Activated T-helper 1 cell treated with anti-CD3 and anti-CD28 coated beads, Interleukin-12 subunit alpha, Interleukin-12 subunit beta, Interleukin-2, Interleukin-4 antibody, amounts not matched to agents 30 ng/mL and 10 ng/mL and 1 ng/mL, durations not matched to agents 14 hours and 24 hours and 36 hours (primary cell): ENCODE results near the gene DKKL1. TPM values are rescaled to one million over a fixed set of nuclear protein-coding genes. Genes with fewer than 3 reads are reported as not detected.

ENCODE experiments used
- DNase-seq: peaks from one replicate; pipeline ENCODE4 v3.0.0; 2021; ENCODE audit warnings: low spot score
- H3K27ac Mint-ChIP-seq: one replicate; pipeline ENCODE4 v1.8.0; 2021; ENCODE audit warnings: mild to moderate bottlenecking, mixed read lengths
- H3K27me3 Mint-ChIP-seq: one replicate; pipeline ENCODE4 v1.8.0; 2022; ENCODE audit warnings: mild to moderate bottlenecking, moderate library complexity, mixed read lengths; ENCODE audit not compliant: insufficient read depth
- H3K36me3 Mint-ChIP-seq: one replicate; pipeline ENCODE4 v1.8.0; 2021; ENCODE audit warnings: low read depth, mixed read lengths
- H3K4me1 Mint-ChIP-seq: one replicate; pipeline ENCODE4 v1.8.0; 2021; ENCODE audit warnings: low read depth, mixed read lengths
- H3K4me3 Mint-ChIP-seq: one replicate; pipeline ENCODE4 v1.8.0; 2021; ENCODE audit warnings: mild to moderate bottlenecking, moderate library complexity, mixed read lengths
- H3K9me3 Mint-ChIP-seq: one replicate; pipeline ENCODE4 v1.8.0; 2021; ENCODE audit warnings: mixed read lengths
- intact Hi-C: fragments of 100-400 bp; cut with micrococcal nuclease; formaldehyde crosslinking; loops from one replicate; pipeline ENCODE4 v1.15.1; 2024
- total RNA-seq: library from RNA; stranded (reverse); gene quantifications from 2 replicates; pipeline ENCODE4 v1.2.3, GENCODE V29; 2022

DKKL1 gene
- total RNA-seq, 1 donor from 2014 or later, result not detected

- DNase-seq, result no peak
- Mint-ChIP-seq H3K9me3 (no peaks in the 10 kb centered on the region), H3K36me3 (peaks cover 1% of the 10 kb centered on the region), H3K27me3 (peaks cover 32% of the 10 kb centered on the region), H3K4me1 (peaks cover 14% of the 10 kb centered on the region), H3K27ac (no peak overlapping the region), H3K4me3 (no peak overlapping the region)
- intact Hi-C loops, result no loop called here
Observed at GRCh38 chr19:49415810-49416200, 52.1 kb downstream of the DKKL1 start.

- DNase-seq, result no peak
- H3K36me3 Mint-ChIP-seq, result peaks cover 3% of the 10 kb centered on the region
- peaks cover 13% of the 10 kb centered on the region for H3K4me1 Mint-ChIP-seq
- peaks cover 44% of the 10 kb centered on the region for H3K27me3 Mint-ChIP-seq
- H3K4me3 Mint-ChIP-seq, result no peak overlapping the region
- no peaks in the 10 kb centered on the region for H3K9me3 Mint-ChIP-seq
- no peak overlapping the region for H3K27ac Mint-ChIP-seq
- intact Hi-C loops, result no loop called here
Observed at GRCh38 chr19:49417088-49417487, 53.4 kb downstream of the DKKL1 start.

DNA sequence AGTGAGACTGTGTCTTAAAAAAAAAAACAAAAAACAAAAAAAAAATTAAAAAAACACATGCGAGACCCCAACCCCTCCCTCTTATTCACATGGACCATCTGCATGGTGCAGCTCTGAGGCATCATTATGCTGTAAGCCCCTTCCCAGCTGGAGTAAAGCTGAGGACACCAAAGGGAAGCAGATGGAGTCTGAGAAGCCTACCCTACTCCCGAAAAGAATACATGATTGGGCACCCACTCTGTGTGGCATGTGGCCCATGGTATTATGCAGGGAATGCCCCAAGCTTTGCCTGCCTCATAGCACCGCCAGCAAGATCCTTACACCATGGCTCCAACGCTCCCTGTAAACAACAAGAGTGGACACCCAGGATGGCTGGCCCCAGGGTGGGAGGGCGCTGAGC lies 54.8 kb downstream of the DKKL1 start:
- Mint-ChIP-seq H3K27me3 (peaks cover 51% of the 10 kb centered on the region), H3K9me3 (no peaks in the 10 kb centered on the region), H3K27ac (no peak overlapping the region), H3K4me1 (peaks cover 21% of the 10 kb centered on the region), H3K36me3 (peaks cover 3% of the 10 kb centered on the region), H3K4me3 (no peak overlapping the region)
- no peak for DNase-seq
- intact Hi-C loops, result no loop called here

DNA sequence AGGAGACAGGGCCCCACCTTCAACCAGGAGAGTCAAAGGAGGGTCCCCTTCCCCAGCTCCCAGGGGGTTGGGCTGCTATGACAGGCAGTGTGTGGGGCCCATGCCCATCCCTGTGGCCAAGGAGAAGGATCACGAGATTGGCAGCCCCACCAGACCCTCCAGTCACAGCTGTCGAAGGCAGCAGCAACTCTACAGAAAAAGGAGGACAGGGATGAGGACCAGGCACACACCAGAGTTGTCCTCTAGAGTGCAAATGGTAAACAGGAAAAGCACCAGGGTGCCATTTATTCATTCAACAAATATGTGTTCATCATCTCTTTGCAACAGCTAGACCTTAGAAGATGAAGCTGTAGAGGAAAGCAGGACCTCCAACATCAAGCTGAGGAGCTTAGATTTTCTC lies 55.5 kb downstream of the DKKL1 start:
- Mint-ChIP-seq H3K36me3 (peaks cover 3% of the 10 kb centered on the region), H3K27ac (no peak overlapping the region), H3K4me1 (peaks cover 27% of the 10 kb centered on the region), H3K4me3 (no peak overlapping the region), H3K9me3 (no peaks in the 10 kb centered on the region), H3K27me3 (peaks cover 58% of the 10 kb centered on the region)
- intact Hi-C loops, result no loop called here
- DNase-seq, result no peak

DNA sequence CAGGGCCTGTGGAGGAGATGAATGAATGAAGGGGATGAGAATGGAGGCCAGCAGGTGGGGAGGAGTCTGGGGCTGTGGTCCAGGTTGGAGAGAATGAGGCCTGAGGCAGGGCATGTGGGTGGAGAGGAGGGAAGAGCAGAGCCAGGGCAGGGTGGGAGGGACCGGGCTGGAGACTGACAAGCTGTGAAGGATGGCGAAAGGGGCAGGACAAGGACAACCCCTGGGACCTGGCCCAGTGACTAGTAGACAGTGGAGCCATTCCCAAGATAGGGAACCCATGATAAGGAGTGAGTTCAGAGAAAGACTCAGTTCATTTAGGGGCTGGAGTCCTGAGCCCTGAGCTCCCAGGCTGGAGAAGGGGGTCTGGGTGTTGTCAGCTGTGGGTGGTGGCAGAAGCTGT lies 56.5 kb downstream of the DKKL1 start:
- no peak for DNase-seq
- Mint-ChIP-seq H3K9me3 (no peaks in the 10 kb centered on the region), H3K27me3 (peaks cover 67% of the 10 kb centered on the region), H3K27ac (no peak overlapping the region), H3K4me1 (peaks cover 27% of the 10 kb centered on the region), H3K36me3 (peaks cover 3% of the 10 kb centered on the region), H3K4me3 (peak overlapping the region; percentile 52)
- intact Hi-C loops, result no loop called here

DNA sequence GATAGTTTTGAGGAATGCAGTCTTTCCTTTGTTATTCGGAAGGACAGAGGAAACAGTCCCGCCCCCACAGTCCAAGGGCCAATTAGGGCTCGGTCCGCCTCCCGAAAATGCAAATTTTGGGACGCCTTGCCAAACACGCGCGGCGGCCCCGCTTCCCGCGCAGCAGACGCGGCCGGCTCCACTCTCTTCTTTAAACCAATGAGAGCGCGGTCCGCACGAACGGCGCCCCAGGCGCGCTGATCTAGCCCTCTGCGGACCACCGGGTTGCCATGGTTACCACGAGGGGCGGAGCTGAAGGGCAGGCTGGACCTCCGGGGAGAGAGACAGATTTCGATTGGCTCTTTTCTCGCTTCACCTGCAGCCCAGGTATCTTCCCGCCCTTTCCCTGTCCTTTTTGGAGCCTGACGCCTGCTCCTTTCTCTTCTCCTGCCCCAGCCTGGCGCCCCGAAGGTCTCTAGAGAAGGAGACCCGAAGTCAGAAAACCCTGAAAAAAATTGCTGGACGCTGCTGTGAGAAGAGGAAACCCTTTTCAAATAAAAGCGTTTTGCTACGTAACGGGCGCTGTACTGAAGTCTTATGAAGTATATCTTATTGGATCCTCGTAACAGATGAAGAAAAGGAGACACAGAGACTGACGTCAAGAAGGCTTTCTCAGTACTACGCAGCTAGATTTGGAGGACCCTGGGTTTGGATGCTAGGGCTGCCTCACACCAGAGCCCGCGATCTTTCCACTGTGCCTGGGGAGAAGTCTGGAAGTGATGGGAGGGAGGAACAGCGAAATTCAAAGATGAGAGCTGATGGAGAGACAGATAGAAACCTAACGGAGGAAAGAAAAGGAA lies 57.6 kb downstream of the DKKL1 start:
- intact Hi-C loops, result no loop called here
- Mint-ChIP-seq H3K9me3 (no peaks in the 10 kb centered on the region), H3K4me1 (peaks cover 36% of the 10 kb centered on the region), H3K27me3 (peaks cover 77% of the 10 kb centered on the region), H3K27ac (no peak overlapping the region), H3K4me3 (peak overlapping the region; percentile 31), H3K36me3 (peaks cover 3% of the 10 kb centered on the region)
- peak; percentile 42 for DNase-seq

GRCh38 chr19:49421878-49422202 lies 58.2 kb downstream of the DKKL1 start:
- Mint-ChIP-seq H3K27me3 (peaks cover 83% of the 10 kb centered on the region), H3K4me3 (peak overlapping the region; percentile 31)
- intact Hi-C loops, result loop anchor here (1.0 kb wide), 2 partner anchors 9 to 21 kb away; no protein-coding TSS in a partner anchor

GRCh38 chr19:49422407-49423070 lies 58.9 kb downstream of the DKKL1 start:
- intact Hi-C loops, result loop anchor here (1.0 kb wide), 2 partner anchors 9 to 21 kb away; no protein-coding TSS in a partner anchor
- DNase-seq, result peak; percentile 58
- Mint-ChIP-seq H3K36me3 (peaks cover 3% of the 10 kb centered on the region), H3K9me3 (no peaks in the 10 kb centered on the region), H3K27me3 (peaks cover 86% of the 10 kb centered on the region), H3K4me3 (peak overlapping the region; percentile 80), H3K27ac (peak overlapping the region; percentile 68), H3K4me1 (peaks cover 47% of the 10 kb centered on the region)

More at GRCh38 chr19:49421878-49422202, 58.2 kb downstream of the DKKL1 start:
- H3K36me3 Mint-ChIP-seq, result peaks cover 3% of the 10 kb centered on the region
- peaks cover 42% of the 10 kb centered on the region for H3K4me1 Mint-ChIP-seq
- no peak overlapping the region for H3K27ac Mint-ChIP-seq
- no peak for DNase-seq
- H3K9me3 Mint-ChIP-seq, result no peaks in the 10 kb centered on the region

- Mint-ChIP-seq H3K36me3 (peaks cover 3% of the 10 kb centered on the region), H3K9me3 (no peaks in the 10 kb centered on the region), H3K4me1 (peaks cover 55% of the 10 kb centered on the region), H3K4me3 (peak within 1 kb of the TSS; percentile 80), H3K27me3 (peaks cover 88% of the 10 kb centered on the region), H3K27ac (peak within 1 kb of the TSS; percentile 68)
- intact Hi-C loops, result no loop called here
- DNase-seq, result no peak
Observed at GRCh38 chr19:49423071-49423984, 59.7 kb downstream of the DKKL1 start, which contains the start of gene PTH2. PTH2 (minus strand) TSS chr19:49423441; CDS start chr19:49423339, 102 bp downstream.

GRCh38 chr19:49423985-49424303 lies 60.3 kb downstream of the DKKL1 start:
- Mint-ChIP-seq H3K9me3 (no peaks in the 10 kb centered on the region), H3K36me3 (peaks cover 3% of the 10 kb centered on the region), H3K27me3 (peaks cover 85% of the 10 kb centered on the region), H3K4me1 (peaks cover 56% of the 10 kb centered on the region), H3K4me3 (peak overlapping the region; percentile 69), H3K27ac (no peak overlapping the region)
- intact Hi-C loops, result no loop called here
- no peak for DNase-seq
